ENCODE results near the gene HNRNPCL1.
"Not testable (repeated sequence)": the region's sequence is repeated elsewhere in the genome, so short reads cannot be mapped to it uniquely, and the experiment has no call there.

GRCh38 chr1:12833251-12833650 is 15.3 kb downstream of the HNRNPCL1 start:
- not testable (repeated sequence) for TF ChIP-seq KDM5A (IDR thresholded peaks at IDR 0.05); GATA3 (IDR thresholded peaks at IDR 0.05; ENCODE audit: borderline replicate concordance); JUN (IDR thresholded peaks at IDR 0.05); EP300 (IDR thresholded peaks at IDR 0.05); CBX2 (IDR thresholded peaks at IDR 0.05; ENCODE audit: borderline replicate concordance, low read depth); POLR2A (IDR thresholded peaks at IDR 0.05; ENCODE audit: low read length); CTCF (IDR thresholded peaks at IDR 0.05); FOSL2 (IDR thresholded peaks at IDR 0.05); FOSL2 (CRISPR knock-in tag; IDR thresholded peaks at IDR 0.05); SREBF2 (IDR thresholded peaks at IDR 0.05); REST (IDR thresholded peaks at IDR 0.05); NR3C1 (IDR thresholded peaks at IDR 0.05)

Measured in A549 (cell line).